Measurements from ENCODE around the gene MCM8. TPM values are rescaled to one million over a fixed set of nuclear protein-coding genes. Genes with fewer than 3 reads are reported as not detected.

MCM8 gene
- total and polyA plus RNA-seq, 7 donors, result 1.8 to 8.0 (median 5.6) TPM

DNA sequence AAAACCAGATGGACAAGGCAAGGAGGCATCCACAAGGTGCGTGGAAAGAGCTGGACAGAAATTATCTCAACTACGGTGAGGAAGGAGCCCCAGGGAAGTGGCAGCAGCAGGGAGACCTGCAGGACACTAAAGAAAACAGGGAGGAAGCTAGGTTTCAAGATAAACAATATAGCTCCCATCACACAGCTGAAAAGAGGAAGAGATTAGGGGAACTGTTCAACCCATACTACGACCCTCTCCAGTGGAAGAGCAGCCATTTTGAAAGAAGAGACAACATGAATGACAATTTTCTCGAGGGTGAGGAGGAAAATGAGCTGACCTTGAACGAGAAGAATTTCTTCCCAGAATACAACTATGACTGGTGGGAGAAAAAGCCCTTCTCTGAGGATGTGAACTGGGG is 27.0 kb upstream of the MCM8 start:
- Histone ChIP-seq H3K4me3 (no peak overlapping the region), H3K36me3 (no peaks in the 10 kb centered on the region), H3K4me1 (no peaks in the 10 kb centered on the region), H3K27ac (no peak overlapping the region), H3K9me3 (no peaks in the 10 kb centered on the region), H3K27me3 (peaks cover 0 to 4% (median 0%) of the 10 kb centered on the region in 3 donors)
- no peak for DNase-seq
- intact Hi-C loops (cut with DNase I), result no loop called here
- 64 to 67% methylated on average over 5 of the region's 5 CpGs for WGBS, 2 donors
- no peak for TF ChIP-seq POLR2AphosphoS5 (IDR thresholded peaks at IDR 0.05)
- no peak for TF ChIP-seq CTCF (IDR thresholded peaks at IDR 0.05)
- TF ChIP-seq POLR2A (IDR thresholded peaks at IDR 0.05), result no peak
- TF ChIP-seq EP300 (IDR thresholded peaks at IDR 0.05), result no peak

DNA sequence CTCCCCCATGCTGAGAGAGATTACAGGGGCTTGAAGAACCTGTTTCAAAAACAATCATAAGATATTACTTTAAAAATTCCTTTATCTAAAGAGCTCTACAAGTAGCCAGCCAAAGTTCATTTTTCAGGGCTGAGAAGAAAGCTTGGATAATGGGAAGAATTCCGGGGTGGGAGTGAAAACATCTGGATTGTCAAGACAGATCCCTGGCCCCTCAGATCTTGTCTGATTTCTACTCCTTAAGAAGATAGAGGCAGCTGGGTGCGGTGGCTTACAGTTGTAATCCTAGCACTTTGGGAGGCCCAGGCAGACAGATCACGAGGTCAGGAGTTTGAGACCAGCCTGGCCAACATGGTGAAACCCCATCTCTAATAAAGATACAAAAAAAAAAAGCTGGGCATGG is 24.9 kb upstream of the MCM8 start:
- H3K27me3 ChIP-seq, result peaks cover 0 to 4% (median 0%) of the 10 kb centered on the region in 3 donors

DNA sequence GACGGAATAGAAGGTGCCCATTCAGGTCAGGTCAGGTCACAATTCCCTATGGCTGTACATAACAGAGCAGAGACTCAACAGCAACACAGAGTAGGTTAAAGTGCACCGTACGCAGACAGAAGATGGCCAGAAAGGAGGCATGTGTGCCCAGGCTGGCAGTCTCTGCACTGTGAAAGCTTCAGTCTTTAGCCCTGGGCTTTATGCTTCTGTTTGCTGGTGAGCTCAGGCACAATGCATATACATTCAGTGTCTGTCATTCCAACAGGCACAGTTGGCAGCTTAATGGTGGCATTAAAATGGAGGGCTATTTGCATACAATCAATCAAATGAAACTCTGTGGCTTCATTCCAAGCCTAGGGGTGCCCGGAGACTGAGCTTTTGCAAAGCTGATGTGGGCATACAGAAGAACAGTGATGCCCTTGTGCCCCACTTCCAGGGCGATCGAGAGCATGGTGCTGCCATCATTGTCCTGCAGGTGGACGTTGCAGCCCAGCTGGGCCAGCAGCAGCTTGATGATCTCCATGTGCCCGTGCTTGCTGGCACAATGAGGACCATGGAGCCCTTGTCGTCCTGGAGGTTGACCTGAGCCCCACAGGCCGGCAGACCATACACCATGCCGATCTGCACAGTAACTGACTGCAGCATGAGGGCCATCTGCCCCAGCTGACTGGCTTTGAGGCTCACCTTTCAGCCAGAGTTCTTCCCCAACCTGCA is 22.5 kb upstream of the MCM8 start:
- WGBS, 2 donors, result 82 to 84% methylated on average over 11 of the region's 11 CpGs
- intact Hi-C loops (cut with DNase I), result no loop called here
- Histone ChIP-seq H3K36me3 (no peaks in the 10 kb centered on the region), H3K27me3 (no peaks in the 10 kb centered on the region), H3K4me3 (no peak overlapping the region), H3K4me1 (no peaks in the 10 kb centered on the region), H3K9me3 (no peaks in the 10 kb centered on the region), H3K27ac (no peak overlapping the region)
- no peak for DNase-seq
- TF ChIP-seq POLR2A (IDR thresholded peaks at IDR 0.05) (no peak), CTCF (IDR thresholded peaks at IDR 0.05) (no peak), EP300 (IDR thresholded peaks at IDR 0.05) (no peak), POLR2AphosphoS5 (IDR thresholded peaks at IDR 0.05) (no peak)

More for the DNA sequence above, 24.9 kb upstream of the MCM8 start:
- H3K4me3 ChIP-seq, result no peak overlapping the region
- intact Hi-C loops (cut with DNase I), result no loop called here
- no peak for TF ChIP-seq POLR2A (IDR thresholded peaks at IDR 0.05)
- H3K27ac ChIP-seq, result no peak overlapping the region
- H3K9me3 ChIP-seq, result no peaks in the 10 kb centered on the region
- DNase-seq, result no peak
- no peaks in the 10 kb centered on the region for H3K36me3 ChIP-seq
- 65 to 68% methylated on average over 3 of the region's 3 CpGs for WGBS, 2 donors
- no peaks in the 10 kb centered on the region for H3K4me1 ChIP-seq

DNA sequence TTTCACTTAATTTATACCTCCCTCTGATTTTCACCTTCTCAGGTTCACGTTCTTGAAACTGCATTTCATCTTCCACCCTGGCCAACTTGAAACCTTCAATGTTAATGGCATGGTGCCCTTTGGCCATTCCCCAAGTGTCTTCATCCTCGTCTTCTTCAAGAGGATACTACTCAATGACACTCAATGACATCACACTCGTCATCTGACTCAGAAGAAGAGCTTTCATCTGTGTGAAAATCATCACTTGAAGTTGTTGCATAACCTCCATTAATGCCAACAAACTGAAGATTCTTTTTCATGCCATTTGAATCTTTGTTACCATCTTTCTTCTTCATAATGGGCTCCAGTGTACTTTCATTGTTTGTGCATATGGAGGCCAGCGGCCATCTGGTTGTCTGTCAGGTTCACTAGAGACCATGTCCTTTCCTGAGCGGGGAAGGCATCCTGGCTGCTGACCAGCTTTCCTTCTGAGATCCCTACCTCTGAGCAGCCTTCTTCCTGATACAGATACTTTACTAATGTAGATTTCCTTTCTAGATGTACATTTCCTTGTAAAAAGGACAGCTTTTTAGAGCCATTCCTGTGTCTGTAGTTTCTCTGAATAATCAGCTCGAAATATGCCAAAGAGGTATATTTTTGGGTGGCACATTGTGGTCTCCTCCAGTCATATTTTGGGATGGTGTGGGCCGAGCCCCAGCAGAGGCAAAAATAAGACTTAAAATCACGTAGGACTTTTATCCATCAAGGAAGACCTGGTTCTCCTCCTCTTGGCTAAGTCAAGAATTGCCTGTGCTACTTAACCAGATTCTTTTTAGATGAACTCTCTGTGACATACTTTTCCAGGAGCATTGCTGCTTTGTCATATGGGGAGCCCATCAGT is 21.4 kb upstream of the MCM8 start:
- Histone ChIP-seq H3K4me1 (no peaks in the 10 kb centered on the region), H3K9me3 (no peaks in the 10 kb centered on the region), H3K27ac (no peak overlapping the region), H3K36me3 (no peaks in the 10 kb centered on the region), H3K4me3 (no peak overlapping the region), H3K27me3 (no peaks in the 10 kb centered on the region)
- WGBS, 2 donors, result 76 to 80% methylated on average over 8 of the region's 8 CpGs
- intact Hi-C loops (cut with DNase I), result no loop called here
- DNase-seq, result no peak
- no peak for TF ChIP-seq CTCF (IDR thresholded peaks at IDR 0.05)
- no peak for TF ChIP-seq POLR2A (IDR thresholded peaks at IDR 0.05)
- no peak for TF ChIP-seq EP300 (IDR thresholded peaks at IDR 0.05)
- no peak for TF ChIP-seq POLR2AphosphoS5 (IDR thresholded peaks at IDR 0.05)

DNA sequence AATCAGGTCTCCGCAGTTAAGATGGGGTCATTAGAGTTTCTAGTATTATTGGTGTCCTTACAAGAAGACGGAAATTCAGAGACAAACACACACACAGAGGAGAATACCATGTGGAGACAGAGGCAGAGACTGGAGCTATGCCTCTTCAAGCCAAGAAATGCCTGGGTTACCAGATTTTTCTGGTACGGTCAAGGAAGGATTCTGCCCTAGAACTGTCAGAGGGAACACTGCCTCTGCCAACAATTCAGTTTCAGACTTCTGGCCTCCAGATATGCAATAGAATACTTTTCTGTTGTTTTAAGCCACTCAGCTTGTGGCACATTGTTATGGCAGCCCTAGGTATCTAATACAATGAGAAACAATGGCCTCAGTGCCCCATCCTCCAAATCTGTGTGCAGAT is 19.0 kb upstream of the MCM8 start:
- no peak for DNase-seq
- no peaks in the 10 kb centered on the region for H3K4me1 ChIP-seq
- no peak overlapping the region for H3K27ac ChIP-seq
- no peaks in the 10 kb centered on the region for H3K36me3 ChIP-seq
- H3K27me3 ChIP-seq, result no peaks in the 10 kb centered on the region
- no peaks in the 10 kb centered on the region for H3K9me3 ChIP-seq
- no peak overlapping the region for H3K4me3 ChIP-seq
- WGBS, 2 donors, result 94 to 96% methylated on average over 3 of the region's 3 CpGs
- intact Hi-C loops (cut with DNase I), result no loop called here
- no peak for TF ChIP-seq EP300 (IDR thresholded peaks at IDR 0.05)
- TF ChIP-seq POLR2A (IDR thresholded peaks at IDR 0.05), result no peak
- no peak for TF ChIP-seq POLR2AphosphoS5 (IDR thresholded peaks at IDR 0.05)
- no peak for TF ChIP-seq CTCF (IDR thresholded peaks at IDR 0.05)

Measured in sigmoid colon (tissue), 7 donors.